Fibroblast of skin of back (primary cell): ENCODE data around the gene SLC35F1.
"Not testable (repeated sequence)": the region's sequence is repeated elsewhere in the genome, so short reads cannot be mapped to it uniquely, and the experiment has no call there.

Experiments used
- DNase-seq: peaks from one replicate; pipeline ENCODE4 v3.0.0-alpha.2; 2013

Gene SLC35F1

DNA sequence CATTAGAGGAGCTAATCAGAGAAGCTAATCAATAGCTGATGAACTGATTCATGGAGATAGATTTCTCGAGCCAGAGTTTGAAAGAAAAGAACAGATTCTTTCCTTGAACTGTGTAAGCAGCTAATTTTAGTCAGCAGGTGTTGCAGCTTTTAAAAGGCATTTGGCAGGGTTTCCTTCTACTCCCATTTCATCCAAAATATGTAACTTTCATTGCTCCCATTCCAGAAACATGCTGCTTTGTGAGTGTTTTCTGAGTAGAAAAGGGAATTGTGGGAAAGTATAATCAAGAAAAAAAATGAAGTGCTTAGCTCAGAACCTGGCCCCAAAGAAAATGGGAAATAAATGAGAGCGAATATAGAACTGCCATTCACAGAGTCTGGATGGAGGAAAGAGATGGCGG, 20.8 kb downstream of the SLC35F1 start:
- DNase-seq: no peak

DNA sequence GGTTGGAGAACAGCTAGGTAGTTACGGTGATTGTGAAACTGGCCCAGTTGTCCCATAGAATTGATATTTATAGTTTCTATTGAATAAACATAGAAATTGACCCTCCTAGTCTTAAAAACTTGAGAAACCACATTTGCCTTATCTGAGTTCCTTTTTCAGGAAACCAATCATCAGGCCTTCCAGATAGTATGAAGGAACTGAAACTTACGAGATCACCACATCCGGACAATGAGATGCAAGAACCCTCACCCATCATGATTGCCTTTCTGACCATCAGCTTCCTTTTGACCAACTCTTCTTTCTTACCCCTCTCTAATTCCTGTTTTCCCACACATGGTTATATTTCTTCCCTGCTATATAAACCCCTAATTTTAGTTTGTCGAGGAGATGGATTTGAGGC, 21.8 kb downstream of the SLC35F1 start:
- DNase-seq: no peak

DNA sequence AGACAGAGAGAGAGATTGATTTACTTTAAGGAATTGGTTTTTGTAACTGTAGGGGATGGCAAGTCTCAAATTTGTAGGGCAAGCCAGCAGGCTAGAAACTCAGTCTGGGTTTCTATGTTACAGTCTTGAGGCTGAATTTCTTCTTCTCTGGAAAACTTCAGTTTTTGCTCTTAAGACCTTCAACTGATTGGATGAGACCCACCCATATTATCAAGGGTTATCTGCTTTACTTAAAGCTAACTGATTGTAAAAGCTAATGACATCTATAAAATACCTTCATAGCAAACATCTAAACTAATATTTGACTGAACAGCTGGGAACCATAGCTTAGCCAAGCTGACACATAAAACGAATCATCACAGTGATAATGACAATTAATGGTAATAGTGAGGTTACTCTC, 22.4 kb downstream of the SLC35F1 start:
- no peak for DNase-seq

DNA sequence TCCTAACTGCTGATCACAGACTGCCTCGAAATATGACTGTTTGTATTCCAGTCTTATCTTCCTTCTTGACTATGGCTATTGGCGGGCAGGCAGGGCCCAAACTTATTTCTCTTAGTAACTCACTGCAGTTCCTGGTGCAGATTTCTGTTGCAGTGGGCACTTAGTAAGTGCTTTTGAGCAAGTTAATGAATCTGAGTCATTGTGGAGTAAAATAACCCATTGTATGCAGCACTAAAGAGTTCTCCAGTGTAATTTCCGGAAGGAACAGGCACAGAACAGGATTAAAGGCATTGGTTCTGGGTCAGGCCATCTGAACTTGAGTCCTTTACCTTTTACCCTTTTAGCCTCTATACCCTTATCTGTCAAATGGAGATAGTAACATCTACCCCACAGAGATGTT, 23.6 kb downstream of the SLC35F1 start:
- DNase-seq: no peak

DNA sequence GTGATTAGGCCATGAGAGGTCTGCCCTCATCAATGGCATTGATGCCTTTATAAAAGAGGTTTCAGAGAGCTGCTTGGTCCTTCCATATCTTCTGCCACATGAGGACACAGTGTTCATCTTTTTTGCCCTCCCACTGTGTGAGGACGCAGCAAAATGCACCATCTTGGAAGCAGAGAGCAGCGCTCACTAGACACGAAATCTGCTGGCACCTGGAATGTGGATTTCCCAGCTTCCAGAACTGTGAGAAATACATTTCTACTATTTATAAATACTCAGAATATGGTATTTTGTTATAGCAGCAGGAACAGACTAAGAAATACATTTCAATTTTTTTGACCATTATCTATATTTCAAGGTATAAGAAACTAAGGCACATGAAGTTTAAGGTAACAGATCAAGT, 24.9 kb downstream of the SLC35F1 start:
- DNase-seq: no peak

DNA sequence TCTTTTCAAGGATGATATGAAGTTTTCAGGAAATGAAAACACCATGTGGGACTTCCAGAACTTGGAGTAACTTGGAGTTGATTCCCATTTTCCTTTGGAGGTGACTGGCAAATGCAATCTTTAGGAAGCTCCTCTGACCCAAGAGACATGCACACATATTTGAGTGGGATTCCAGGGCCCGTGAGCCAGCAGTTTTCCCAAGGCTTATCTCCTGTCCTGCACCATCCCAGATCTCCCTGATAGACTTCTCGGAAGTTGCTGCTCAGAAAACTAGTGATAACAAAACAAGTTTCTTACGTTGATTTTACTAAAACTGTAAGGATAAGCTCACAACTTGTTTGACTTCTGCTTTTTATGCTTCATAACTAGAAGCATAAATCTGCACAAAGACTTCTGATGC, 25.6 kb downstream of the SLC35F1 start:
- no peak for DNase-seq

DNA sequence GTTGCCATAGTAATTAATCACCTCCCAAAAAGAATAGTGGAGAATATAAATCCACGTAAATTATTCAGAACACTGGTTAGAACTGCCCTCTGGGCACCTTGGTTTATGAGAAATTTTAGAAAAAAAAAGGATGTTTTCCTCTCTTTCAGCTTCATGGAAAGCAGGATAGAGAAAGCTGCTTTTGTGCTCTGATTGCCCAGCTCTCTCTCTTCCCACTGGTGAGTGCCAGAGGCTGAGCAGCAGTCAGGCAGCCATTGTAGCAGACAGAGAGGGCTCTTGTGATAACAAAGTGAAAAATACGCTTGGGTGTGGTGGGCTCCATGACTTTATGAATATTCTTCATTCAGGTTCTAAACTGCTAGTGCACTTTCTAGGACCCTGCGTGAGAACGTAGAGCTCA, 26.4 kb downstream of the SLC35F1 start:
- no peak for DNase-seq

DNA sequence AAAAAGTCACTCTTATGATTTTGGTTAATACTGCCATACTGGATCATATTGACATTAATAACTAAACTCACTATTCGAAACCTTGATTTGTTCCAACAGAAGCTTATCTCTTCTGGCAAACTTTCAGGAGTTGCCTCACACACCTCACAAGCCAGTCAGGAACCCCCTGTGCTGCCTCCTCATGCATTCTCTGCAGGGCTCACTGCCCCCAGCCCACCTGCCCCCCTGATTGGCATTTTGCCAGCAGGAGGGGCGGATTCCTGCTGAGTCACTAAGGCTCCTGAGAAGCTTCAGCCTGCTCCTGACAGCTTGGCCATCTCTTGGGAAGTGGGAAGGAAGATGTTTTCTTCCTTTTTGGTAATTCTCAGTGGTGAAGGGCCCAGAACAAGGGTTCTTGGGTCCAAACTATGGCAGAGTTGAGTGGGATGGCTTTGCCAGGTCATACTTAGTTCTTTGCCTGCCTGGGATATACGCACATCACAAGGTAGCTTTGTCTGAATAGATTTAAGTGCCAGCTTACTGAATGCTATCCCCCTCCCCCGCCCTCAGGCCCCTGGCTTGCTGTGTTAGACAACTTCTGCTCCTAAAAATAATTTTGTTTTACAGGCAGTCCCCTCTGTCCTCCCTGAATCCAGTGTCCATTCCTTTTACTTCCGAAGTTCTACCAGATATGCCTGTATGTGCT, 31.4 kb downstream of the SLC35F1 start:
- DNase-seq: no peak

DNA sequence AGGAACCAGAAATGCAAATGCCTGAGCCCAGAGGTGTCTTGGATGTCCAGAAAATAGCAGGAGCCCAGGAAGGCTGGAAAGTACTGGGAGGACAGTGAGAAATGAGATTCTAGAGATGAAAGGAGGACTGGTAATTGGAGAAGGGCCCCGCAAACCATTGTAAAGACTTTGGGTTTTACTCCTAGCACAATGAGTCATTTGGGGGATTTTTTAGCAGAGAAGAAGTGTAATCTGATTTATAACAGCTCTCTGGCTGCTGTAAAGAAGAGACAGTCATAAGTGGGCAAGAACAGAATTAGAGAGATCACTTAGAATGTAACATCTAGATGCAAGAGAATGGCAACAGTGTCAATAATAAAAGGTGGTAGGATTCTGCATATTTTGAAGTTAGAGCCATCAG, 40.2 kb downstream of the SLC35F1 start:
- DNase-seq: no peak

DNA sequence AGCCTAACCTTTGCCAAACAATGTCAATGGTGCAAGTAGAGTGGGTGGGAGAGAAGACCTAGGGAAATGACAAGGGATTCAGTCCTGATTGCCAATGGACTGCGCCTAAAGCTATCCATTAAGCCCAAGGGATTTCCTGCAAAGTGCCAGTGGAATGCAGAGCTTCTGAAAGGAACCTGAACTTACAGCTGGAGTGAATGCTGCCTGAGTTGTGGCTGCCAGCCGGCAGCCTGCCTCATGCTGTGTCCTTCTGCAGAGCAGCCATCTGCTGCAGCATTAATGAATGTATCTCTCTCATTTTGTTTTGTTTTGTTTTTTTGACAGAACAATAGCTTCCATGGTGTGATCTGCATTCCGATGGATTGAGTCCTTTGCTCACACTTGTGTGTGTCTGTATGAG, 44.7 kb downstream of the SLC35F1 start:
- DNase-seq: no peak

DNA sequence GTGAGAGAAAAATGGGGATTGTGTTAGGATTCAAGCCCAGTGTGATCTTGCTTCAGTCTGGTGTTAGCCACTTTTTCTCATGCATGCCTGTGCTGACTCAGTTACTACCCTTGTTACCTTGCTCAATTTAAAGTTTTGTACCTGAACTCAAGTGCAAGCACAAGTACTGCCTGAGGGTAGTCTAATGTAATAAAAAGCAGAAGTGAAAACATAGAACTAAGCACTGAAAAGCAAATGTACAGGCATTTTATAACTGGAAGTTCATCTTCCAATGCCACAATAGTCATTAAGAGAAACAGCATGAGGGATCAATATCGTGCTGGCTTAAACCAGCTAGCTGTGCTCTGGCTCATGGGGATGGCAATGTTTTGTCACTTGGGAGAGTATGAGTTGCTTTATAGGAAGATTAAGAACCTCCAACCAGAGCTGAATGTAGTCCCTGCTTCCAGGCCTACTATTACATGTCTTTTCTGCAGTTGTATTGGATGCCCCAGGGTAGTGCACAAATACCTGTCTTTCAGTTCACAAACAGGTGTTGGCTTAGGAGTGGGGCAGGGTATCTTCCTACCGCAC, 48.7 kb downstream of the SLC35F1 start:
- no peak for DNase-seq

DNA sequence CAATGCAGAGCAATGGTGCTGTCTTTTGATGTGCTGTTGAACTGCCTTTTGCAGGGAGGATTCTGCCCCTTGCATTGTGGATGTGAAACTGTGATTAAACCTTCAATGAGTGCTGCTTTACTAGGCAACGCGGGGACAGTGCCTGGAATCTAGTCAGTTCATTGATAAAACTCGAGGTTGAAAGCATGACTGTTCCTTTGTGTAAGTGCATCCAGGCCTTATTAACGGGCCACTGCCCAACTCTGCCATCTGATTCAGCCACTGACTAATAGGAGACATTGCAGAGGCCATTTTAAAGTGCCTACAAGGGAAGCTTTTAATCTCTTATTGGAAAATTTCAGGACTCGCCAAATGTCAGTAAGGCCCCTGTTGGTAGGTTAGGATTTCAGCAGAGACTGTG, 49.3 kb downstream of the SLC35F1 start:
- DNase-seq: no peak

DNA sequence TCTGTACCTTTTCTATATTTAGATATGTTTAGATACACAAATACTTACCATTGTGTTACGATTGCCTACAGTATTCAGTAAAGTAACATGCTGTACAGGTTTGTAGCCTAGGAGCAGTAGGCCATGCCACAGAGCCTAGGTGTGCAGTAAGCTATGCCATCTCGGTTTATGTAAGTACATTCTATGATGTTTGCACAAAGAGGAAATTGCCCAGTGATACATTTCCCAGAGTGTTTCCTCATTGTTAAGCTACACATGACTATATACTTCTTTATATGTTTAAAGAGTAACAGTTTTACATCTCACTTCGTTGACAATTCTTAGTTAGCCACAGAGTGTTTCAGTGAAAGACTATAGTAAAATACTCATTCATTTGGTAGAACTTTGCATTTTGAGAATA, 51.5 kb downstream of the SLC35F1 start:
- no peak for DNase-seq

DNA sequence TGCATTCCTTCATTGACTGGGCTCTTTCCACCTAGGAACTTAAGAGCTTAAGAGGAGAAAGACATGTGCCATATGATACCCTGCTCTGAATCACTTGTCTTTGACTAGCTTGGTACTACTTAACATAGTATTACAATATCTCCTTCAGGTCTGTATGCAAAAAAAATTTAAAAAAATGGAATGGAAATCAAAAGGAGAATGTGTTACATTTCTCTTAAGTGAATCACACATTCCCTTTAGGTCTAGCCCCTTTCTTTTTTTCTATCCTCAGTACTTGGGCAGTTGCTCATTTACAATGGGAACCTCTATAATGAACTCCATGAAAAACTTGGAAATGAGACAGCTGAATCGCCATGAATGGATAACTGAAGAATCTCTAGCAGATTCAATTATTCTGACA, 53.8 kb downstream of the SLC35F1 start:
- no peak for DNase-seq

DNA sequence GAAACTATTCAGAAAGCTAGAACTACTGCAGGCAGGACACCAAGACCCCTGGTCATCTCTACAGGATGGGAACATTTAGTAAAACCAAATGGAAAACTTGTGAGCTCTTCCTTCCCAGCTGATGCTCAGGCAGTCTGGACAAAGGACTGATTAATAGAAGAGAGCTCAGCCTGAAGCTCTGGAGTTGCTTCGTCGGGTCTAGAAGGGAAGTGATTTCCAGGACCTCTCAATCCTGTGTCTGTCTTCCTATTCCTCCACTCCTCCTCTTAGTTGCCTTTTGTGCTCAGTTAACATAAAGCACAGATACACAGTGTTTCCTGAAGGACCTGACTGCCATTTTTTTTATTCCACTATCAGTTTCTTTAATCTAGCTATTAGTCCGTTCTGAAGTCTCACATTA, 54.2 kb downstream of the SLC35F1 start:
- no peak for DNase-seq

DNA sequence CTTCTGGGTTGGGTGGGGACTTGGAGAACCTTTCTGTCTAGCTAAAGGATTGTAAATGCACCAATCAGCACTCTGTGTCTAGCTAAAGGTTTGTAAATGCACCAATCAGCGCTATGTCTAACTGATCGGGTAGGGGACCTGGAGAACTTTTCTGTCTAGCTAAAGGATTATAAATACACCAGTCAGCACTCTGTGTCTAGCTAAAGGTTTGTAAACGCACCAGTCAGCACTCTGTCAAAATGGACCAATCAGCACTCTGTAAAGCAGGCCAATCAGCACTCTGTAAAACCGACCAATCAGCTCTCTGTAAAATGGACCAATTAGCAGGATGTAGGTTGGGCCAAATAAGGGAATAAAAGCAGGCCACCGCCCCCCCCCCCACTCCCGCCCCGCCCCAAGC, 58.7 kb downstream of the SLC35F1 start:
- not testable (repeated sequence) for DNase-seq

DNA sequence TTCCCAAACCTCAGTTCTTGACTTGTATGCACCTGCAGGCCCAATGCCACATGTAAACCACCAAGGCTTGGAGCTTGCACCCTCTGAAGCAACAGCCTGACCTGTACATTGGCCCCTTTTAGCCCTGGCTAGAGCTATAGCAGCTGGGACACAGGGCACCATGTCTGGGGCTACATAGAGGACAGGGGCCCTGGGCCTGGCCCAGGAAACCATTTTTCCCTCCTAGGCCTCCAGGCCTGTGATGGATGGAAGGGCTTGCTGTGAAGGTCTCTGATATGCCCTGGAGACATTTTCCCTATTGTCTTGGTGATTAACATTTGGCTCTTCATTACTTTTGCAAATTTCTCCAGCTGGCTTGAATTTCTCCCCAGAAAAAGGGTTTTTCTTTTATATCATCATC, 64.6 kb downstream of the SLC35F1 start:
- no peak for DNase-seq

DNA sequence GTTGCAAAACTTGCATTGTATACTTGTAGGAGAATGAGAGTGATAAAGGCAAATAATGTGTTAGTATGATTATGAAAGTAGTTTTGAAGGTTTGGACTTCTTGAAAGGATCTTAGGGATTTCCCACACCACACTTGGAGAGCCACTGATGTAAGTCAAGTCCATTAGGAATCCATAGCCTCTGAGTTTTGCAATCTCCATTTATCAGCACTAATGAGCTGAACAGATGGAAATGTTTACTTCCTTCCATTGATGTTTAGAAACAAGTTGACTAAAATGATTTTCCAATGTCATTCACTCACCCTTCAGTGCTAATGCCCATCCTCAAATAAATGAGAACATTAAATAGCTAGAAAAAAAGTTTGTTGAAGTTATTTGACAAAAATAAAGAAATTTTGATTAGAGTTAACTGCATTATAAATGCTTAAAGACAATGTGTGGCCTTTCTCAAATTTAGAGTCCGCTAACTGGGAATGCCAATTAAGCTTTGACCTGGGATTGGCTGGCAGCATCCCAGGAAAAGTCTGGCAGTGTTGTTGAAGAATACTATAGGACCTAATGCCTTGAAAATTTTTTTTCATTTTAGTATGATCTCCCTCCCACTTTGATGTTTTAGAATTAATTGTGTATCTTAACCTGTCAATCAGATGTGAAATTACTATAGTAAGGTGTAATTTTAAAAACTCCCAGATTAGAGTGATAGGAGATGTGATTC, 68.0 kb downstream of the SLC35F1 start:
- DNase-seq: no peak

DNA sequence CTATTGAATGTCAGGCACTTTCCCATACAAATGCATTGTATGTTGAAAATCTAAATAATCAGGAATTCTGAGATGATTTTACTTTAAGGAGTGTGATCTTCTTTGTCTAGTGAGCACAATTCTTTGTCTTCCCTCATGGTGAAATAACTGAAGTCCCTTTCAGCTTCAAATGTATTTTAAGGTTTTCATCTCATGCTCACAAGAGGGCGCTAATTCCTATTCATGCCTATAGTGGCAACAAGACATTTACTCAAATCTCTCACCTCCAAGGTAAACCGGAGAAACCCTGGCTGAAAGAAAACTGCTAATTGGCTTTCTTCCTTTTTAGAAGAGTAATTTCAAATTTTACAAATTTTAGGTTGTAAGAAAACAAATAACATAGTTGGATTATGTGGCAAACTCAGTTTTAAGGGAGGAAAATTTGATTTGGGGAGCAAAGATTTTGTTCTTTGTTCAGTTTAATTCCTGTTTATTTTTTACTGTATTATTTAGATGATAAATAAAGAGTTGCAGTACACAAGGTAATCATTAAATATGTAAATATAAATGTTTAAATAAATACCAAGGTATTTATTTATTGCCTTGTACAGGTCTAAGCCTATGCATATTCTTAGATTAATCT, 69.1 kb downstream of the SLC35F1 start:
- DNase-seq: peak; percentile 33

DNA sequence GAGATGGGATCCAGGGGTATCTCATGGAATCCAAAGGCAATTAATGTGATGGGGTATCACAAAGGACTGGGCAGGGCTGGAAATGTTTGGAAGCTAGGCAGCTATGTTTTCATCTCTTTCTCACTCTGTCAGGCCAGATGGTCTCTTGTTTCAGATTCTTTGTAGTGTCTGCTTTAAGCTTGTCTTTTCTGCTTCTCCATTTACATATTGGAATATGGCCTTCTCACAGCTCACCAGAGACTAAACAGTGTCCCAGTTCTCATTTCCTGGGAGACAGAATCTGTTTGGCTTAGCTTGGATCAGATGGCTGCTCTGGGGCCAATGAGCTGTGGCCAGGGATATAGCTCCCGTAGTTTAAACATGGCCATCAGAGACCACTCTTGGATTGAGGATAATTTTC, 78.9 kb downstream of the SLC35F1 start:
- no peak for DNase-seq

DNA sequence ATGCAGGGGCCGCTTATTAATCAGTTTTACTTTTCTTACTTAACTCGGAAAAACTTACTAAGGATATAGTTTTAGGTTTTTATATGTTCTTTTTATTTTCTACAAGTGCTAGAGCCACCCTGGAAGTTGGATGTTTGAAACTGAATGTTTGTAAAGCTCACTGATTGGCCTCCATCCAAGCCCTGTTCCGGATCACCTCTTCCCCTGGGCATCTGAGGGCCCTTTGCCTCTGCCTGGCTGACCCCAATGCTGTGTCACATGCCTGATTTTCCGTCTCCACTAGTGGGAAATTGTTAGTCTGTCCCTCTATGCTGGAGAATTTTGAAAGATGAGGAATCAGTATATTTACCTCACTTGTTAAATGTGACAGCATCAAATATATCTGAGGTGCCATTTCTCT, 79.3 kb downstream of the SLC35F1 start:
- no peak for DNase-seq

DNA sequence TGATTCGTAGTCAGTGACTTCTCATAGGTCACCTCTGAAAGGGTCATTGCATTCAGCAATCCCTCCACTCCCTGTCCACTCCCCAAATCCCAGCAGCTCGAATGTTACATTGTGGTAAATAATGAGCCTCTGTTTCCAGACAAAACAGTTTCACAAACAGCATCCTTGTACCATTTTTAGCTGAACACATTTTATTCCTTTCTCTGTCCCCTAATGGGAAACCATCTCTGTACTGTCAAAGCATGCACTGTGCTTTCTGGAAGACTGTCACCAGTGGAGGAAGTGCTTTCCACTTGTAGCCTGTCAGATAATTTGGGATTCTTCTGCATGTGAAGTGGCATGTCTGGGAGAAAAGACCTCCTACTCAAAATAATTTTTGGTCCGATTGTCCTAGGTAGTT, 82.0 kb downstream of the SLC35F1 start:
- no peak for DNase-seq

DNA sequence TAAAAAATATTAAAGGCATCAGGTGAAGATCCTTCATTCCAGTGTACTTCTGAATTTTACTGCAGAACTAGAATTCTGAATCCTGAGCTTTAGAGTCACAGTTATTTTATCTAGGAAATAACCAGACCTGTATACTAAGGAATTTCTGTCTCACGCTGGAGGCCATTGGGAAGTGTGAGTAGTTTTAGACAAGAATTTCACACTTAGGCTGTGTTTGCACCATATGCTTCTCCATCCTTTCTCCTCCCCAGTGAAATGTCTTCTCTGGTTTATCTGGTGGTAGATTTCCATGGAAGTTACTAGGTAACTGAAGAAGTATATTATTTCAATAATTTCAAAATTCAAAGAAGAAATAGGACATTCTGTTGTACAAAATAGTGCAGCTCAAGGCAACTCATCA, 83.1 kb downstream of the SLC35F1 start:
- no peak for DNase-seq

DNA sequence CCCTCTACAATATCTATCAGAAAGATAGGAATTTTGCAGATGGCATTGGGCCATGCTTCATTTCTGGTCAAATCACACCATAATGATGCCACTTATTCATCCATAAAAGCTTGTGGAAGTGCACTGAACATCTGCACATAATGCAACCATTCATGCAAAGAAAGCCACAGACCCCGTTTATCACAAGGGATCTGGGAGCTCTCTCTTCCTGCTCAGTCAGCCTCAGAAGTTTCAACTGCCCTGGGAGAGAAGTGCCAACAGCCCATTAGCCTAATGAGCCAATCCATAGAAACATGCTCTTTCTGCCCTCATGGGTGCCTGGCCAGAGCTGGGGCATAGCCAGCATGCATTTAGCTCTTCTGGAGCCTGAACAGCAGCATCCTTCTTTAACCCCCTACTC, 85.8 kb downstream of the SLC35F1 start:
- no peak for DNase-seq
